NCI-H2227 (cell line): Measurements from ENCODE around the gene ALOX15B.
"Not testable (repeated sequence)": the region's sequence is repeated elsewhere in the genome, so short reads cannot be mapped to it uniquely, and the experiment has no call there.

Source experiments
- DNase-seq: peaks from one replicate; lab custom pipeline; 2025; ENCODE audit not compliant: unreplicated experiment; lab: John Stamatoyannopoulos, UW

The ALOX15B gene

DNA sequence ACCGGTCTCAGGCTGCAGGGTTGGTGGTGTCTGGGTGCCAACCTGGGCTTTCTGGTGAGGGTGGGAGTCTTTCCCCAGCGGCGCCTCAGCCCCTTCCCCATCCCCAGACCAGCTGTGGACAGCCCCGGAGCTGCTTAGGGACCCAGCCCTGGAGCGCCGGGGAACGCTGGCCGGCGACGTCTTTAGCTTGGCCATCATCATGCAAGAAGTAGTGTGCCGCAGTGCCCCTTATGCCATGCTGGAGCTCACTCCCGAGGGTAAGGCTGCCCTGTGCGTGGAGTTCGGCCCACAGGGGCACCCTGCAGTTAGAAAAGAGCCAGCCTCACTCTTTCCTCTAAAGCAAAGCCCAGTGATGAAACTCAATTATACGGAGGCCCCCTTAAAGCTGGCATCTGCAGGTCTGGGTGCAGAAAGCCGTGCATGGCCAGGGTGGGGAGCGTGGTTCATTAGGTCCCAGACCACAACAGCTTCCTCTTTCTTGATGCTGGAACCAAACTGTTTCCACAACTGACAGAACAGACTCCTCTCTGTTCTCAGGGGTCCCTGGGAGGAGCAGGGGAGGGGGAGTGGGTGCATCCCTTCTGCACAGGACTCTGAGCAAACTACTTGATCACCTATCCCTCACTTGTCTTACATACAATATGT is 25.7 kb upstream of the ALOX15B start:
- DNase-seq = no peak

GRCh38 chr17:8013731-8014557 is 24.9 kb upstream of the ALOX15B start:
- no peak for DNase-seq

DNA sequence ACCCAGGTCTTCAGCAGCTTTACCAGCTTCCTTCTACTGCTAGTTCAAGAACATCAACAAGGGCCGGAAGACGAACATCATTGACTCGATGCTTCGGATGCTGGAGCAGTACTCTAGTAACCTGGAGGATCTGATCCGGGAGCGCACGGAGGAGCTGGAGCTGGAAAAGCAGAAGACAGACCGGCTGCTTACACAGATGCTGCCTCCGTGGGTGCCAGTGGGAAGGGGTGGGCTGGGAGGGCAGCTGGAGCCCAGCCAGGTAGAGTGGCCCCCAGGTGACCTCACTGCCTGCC is 24.4 kb upstream of the ALOX15B start:
- no peak for DNase-seq

GRCh38 chr17:8015236-8015956 is 23.5 kb upstream of the ALOX15B start:
- DNase-seq = no peak

GRCh38 chr17:8015957-8016631 is 22.8 kb upstream of the ALOX15B start:
- DNase-seq = peak; percentile 17

DNA sequence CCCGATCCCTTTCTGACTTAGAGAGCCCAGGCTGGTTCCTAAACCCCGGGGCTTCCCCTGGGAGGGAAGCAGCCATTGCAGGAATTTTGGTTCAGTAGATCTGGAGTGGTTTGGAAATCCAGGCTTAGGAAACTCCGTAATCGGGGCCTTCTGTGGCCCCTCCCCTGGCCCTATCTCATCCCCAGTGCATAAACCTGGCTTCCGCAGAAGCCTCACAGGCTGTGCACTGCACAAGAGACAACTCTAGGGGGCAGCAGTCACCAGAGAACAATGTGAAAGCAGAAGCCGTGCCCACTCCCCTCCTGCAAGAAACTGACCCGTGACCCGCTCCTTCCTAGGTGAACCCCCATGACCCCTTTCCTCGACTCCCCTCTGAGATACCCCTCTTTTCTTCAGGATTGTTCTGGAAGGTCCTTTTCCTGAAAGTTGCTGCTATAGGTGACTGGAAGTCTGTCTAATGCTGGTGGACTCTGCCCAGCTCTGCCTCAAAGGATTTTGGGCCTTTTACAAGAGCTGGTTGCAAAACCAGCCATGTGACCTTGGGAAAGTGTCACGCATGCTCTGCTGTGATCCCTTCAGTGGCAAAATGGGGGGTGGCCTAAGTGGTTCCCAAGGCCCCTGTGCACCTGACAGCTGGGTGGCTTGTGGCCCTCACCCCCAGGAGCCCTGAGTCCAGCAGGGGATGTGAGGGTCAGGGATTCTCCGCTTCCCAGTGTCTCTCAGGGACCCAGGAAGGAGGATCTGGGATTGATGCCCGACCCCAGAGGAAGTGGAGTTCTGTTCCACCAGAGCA is 22.0 kb upstream of the ALOX15B start:
- peak; percentile 54 for DNase-seq

- DNase-seq = no peak
Observed at GRCh38 chr17:8018436-8018835, 20.4 kb upstream of the ALOX15B start.

DNA sequence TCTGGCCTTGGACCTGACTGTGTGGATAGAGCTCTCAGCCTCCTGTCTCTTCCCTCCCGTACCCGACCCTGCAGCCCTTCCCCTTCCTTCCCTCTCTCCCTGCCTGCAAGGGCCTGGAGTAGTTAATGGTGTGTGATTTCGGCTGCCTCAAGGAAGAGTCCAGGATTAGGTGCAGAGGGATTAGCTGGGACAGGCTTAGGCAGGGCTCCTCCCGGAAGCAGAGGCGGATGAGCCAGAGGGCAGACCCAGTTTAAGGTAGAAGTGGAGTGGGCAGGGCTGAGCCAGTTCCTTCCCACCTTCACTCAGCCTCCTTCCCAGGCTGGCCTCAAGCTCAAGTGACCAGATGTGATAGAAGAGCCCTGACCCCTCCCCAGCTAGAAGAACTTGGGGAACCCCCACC is 19.7 kb upstream of the ALOX15B start:
- DNase-seq = no peak

DNA sequence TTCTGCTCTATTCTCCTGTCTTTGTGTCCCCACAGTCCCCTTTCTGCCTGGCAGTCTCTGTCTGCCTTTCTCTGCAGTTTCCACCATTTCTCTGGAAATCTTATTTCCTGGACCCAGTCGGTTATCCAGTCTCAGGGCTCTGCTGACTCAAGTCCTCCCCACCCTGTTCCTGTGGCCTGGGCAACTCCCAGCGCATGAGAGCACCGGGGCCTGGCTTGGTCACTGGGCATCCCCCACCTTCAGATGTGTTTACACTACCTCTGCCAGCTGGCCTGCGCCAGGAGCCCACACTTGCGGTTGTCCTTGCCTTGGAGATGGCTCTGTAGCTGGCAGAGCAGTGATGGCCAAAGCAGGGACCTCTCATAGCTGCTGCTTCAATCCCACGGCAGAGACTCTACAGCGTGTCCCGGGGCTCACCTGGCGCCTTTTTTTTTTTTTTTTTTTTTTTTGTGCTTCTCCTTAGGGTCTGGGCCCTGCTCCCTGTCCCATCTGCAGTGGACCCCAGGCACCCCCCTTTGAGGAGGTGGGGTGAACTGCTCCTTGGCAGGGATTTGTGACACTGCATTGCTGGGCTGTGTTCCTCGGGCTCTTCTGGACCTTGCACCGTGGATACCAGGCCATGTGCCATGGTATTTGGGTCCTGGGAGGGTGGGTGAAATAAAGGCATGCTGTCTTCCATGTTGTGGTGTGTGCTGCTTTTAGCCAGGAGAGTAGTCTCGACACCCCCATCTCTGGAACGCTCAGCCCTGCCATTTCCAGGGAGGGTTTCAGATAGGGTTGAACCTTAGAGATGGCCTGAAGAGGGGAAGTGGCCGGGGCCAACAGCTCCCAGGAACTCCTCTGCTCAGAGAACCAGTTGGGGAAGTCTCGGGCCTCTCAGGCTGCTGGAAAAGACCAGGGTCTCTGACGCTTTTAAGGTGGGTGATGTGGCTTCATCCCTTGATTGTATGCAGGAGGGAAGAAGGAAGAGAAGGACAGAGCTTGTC is 18.9 kb upstream of the ALOX15B start:
- DNase-seq = no peak

GRCh38 chr17:8020776-8021564 is 17.9 kb upstream of the ALOX15B start:
- no peak for DNase-seq

- no peak for DNase-seq
Observed at GRCh38 chr17:8021565-8022359, 17.1 kb upstream of the ALOX15B start.

GRCh38 chr17:8022360-8023003 is 16.4 kb upstream of the ALOX15B start:
- no peak for DNase-seq

- DNase-seq = not testable (repeated sequence)
Observed at GRCh38 chr17:8024161-8024560, 14.7 kb upstream of the ALOX15B start.

DNA sequence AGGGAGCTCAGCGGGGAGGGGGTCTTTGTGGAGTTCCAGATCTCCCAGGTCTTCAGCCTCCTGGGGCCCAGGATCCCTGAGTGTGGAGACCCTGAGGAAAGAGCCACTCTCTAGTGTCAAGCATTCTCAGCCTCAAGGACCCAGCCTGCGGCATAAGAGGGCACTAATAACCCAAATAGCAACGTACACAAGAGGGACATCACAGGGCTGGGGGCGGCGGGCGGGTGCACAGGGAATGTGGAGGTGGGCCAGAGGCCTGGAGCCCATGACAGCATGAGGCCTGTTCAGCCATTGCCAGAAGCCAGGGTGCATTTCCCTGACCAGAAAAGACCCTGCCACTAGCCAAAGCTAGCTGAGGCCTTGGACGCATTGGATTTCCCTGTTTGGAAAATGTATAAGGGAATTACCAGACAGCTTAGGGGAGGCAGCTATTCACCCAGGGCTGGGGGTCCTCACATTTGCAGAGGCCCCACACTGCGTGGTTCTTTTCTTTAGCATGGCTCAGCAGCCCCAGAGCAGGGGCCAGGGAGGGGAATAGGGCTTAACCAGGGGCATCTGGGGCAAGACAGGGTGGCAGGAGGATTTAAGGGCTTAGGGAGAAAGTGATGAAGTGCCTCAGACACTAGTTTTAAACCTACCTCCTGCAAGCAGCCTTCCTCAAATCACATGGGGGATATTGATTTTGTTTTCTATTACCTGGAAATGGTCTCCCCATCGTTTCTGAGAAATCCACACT is 13.5 kb upstream of the ALOX15B start:
- DNase-seq = no peak

- no peak for DNase-seq
Observed at GRCh38 chr17:8029121-8029520, 9.7 kb upstream of the ALOX15B start.

DNA sequence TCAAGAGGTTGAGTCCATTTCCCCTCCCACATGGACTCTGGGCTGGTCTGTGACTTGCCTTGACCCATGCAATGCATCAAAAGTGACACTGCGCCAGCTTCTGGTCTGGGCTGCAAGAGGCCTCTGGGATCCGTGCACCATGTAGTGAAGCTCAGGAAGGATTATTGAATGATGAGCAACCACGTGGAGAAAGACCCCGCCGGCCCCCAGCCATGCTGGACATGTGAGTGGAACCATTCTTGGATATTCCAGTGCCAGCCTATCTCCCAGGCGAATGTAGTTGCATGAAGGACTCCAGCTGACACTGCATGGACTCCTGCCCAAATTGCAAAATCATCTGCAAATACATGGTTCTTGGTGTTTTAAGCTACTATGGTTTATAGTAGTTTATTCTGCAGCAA is 7.6 kb upstream of the ALOX15B start:
- no peak for DNase-seq

GRCh38 chr17:8031950-8032349 is 6.9 kb upstream of the ALOX15B start:
- no peak for DNase-seq
